ENCODE measurements around the gene BMP2K. TPM values are rescaled to one million over a fixed set of nuclear protein-coding genes. Genes with fewer than 3 reads are reported as not detected.

Gene BMP2K
- total RNA-seq, 2 experiments from 2014 or later, result 43.4 to 61.1 TPM

DNA sequence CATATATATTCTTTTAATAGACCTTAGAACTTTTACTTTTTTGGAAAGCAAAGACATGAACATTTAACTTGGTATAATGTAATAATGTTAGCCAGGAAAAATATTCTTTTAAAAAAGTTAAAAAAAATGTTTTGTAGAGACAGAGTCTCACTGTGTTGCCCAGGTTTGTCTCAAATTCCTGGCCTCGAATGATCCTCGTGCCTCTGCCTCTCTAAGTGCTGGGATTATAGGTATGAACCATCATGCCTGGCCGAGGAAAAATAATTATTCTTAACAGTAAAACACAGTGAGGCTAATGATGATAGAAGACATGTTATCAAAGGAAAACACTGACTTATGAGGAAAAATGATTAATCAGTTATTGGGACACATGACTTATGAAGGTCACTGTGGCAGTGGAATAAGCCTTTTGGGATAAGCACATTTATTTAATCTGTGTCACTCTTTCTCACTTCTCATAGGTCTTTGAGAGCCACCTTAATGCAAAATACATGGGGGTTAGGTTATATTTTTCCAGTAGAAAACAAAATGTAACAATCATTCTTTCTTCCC lies 6.0 kb upstream of the BMP2K start:
- ChIA-PET POLR2A (interaction anchor here (0.6 to 7.4 kb wide), 3 partner anchors 11 to 953 kb away, joined by 3 to 73 read pairs (median 3); no protein-coding TSS in a partner anchor), CTCF (ENCODE audit: unreplicated experiment) (no interaction called here)
- no peak for DNase-seq (ENCODE audit: low spot score)
- no TSS peak for BruUV-seq (replicated peaks)
- Histone ChIP-seq H3K4me1 (ENCODE audit: insufficient read depth, low read length, poor library complexity, severe bottlenecking) (peaks cover 41% of the 10 kb centered on the region), H3K79me2 (ENCODE audit: insufficient read depth, low read depth, low read length) (no peaks in the 10 kb centered on the region), H3K9me2 (ENCODE audit: insufficient read depth, low read length) (no peaks in the 10 kb centered on the region), H3K9me3 (ENCODE audit: low read length) (no peaks in the 10 kb centered on the region), H4K20me1 (ENCODE audit: insufficient read depth, low read length) (no peaks in the 10 kb centered on the region), H3K4me3 (ENCODE audit: low read depth, low read length, poor library complexity, severe bottlenecking) (no peak overlapping the region), H3K36me3 (ENCODE audit: insufficient read depth, low read length) (no peaks in the 10 kb centered on the region), H2AFZ (ENCODE audit: low read length) (no peak overlapping the region), H3K27ac (ENCODE audit: low read depth, low read length, poor library complexity, severe bottlenecking) (no peak overlapping the region), H3K4me2 (ENCODE audit: low read length) (no peak overlapping the region)
- intact Hi-C loops (cut with micrococcal nuclease; ENCODE audit: unreplicated experiment), result no loop called here
- TF ChIP-seq, protein P1, sequence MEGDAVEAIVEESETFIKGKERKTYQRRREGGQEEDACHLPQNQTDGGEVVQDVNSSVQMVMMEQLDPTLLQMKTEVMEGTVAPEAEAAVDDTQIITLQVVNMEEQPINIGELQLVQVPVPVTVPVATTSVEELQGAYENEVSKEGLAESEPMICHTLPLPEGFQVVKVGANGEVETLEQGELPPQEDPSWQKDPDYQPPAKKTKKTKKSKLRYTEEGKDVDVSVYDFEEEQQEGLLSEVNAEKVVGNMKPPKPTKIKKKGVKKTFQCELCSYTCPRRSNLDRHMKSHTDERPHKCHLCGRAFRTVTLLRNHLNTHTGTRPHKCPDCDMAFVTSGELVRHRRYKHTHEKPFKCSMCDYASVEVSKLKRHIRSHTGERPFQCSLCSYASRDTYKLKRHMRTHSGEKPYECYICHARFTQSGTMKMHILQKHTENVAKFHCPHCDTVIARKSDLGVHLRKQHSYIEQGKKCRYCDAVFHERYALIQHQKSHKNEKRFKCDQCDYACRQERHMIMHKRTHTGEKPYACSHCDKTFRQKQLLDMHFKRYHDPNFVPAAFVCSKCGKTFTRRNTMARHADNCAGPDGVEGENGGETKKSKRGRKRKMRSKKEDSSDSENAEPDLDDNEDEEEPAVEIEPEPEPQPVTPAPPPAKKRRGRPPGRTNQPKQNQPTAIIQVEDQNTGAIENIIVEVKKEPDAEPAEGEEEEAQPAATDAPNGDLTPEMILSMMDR (conservative IDR thresholded peaks at IDR 0.05; ENCODE audit: low read length), result no peak
- no peak for TF ChIP-seq EZH2phosphoT487 (IDR thresholded peaks at IDR 0.05; ENCODE audit: borderline replicate concordance, low read depth, low read length)

DNA sequence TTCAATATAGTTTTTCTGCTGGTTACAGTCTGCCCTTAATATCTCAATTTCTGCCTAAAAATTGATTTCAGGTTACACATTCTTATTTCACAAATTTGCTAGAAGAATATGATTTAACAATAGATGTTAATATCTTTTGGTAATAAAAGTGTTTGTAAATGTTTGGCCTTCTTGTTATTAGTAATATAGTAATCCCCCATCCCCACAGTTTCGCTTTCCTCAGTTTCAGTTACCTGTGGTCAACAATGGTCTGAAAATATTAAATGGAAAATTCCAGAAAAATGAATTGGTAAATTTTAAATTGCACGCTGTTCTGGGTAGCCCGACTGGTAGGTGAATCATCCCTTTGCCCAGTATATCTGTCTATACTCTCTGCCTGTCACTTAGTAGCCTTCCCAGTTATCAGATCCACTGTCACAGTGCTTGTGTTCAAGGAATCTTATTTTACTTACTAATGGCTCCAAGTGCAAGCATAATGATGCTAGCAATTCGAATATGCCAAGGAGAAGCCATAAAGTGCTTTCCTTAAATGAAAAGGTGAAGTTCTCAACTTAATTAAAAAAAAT lies 3.5 kb upstream of the BMP2K start:
- intact Hi-C loops (cut with micrococcal nuclease; ENCODE audit: unreplicated experiment), result no loop called here
- ChIA-PET POLR2A (interaction anchor here (0.7 to 7.4 kb wide), 2 partner anchors 21 to 26 kb away, joined by 3 to 73 read pairs; no protein-coding TSS in a partner anchor), CTCF (ENCODE audit: unreplicated experiment) (no interaction called here)

More for the DNA sequence above, 3.5 kb upstream of the BMP2K start:
- BruUV-seq (replicated peaks), result no TSS peak
- no peaks in the 10 kb centered on the region for H3K36me3 ChIP-seq (ENCODE audit: insufficient read depth, low read length)
- no peaks in the 10 kb centered on the region for H3K9me2 ChIP-seq (ENCODE audit: insufficient read depth, low read length)
- TF ChIP-seq, protein P1 (conservative IDR thresholded peaks at IDR 0.05; ENCODE audit: low read length), result no peak
- TF ChIP-seq EZH2phosphoT487 (IDR thresholded peaks at IDR 0.05; ENCODE audit: borderline replicate concordance, low read depth, low read length), result no peak
- no peak overlapping the region for H2AFZ ChIP-seq (ENCODE audit: low read length)
- H3K4me3 ChIP-seq (ENCODE audit: low read depth, low read length, poor library complexity, severe bottlenecking), result no peak overlapping the region
- H3K9me3 ChIP-seq (ENCODE audit: low read length), result no peaks in the 10 kb centered on the region
- peaks cover 7% of the 10 kb centered on the region for H4K20me1 ChIP-seq (ENCODE audit: insufficient read depth, low read length)
- peaks cover 17% of the 10 kb centered on the region for H3K4me1 ChIP-seq (ENCODE audit: insufficient read depth, low read length, poor library complexity, severe bottlenecking)
- DNase-seq (ENCODE audit: low spot score), result no peak
- peaks cover 9% of the 10 kb centered on the region for H3K79me2 ChIP-seq (ENCODE audit: insufficient read depth, low read depth, low read length)
- no peak overlapping the region for H3K4me2 ChIP-seq (ENCODE audit: low read length)
- H3K27ac ChIP-seq (ENCODE audit: low read depth, low read length, poor library complexity, severe bottlenecking), result no peak overlapping the region
